Measurements from ENCODE around the gene SH3PXD2A.
A peak's percentile ranks its signal among the peaks of the same experiment; 100 is the strongest.

SH3PXD2A gene

GRCh38 chr10:103752680-103753248 lies 102.6 kb downstream of the SH3PXD2A start:
- no peak for FAIRE-seq
- TF ChIP-seq POU2F2 (IDR thresholded peaks at IDR 0.05; ENCODE audit: low read depth, low read length) (no peak), PAX5 (IDR thresholded peaks at IDR 0.05; ENCODE audit: insufficient read depth, low read length, severe bottlenecking) (no peak), POLR2A (IDR thresholded peaks at IDR 0.05; ENCODE audit: low read depth, low read length) (no peak), POLR2AphosphoS5 (IDR thresholded peaks at IDR 0.05; ENCODE audit: low read depth, low read length) (no peak), TAF1 (IDR thresholded peaks at IDR 0.05; ENCODE audit: low read depth, low read length) (no peak), SPI1 (IDR thresholded peaks at IDR 0.05; ENCODE audit: low read depth, low read length) (no peak)
- no peak for DNase-seq (ENCODE audit: insufficient read length, low spot score)

GRCh38 chr10:103751667-103752290 lies 103.6 kb downstream of the SH3PXD2A start:
- DNase-seq (ENCODE audit: insufficient read length, low spot score), result no peak
- TF ChIP-seq POU2F2 (IDR thresholded peaks at IDR 0.05; ENCODE audit: low read depth, low read length), result no peak
- TF ChIP-seq POLR2A (IDR thresholded peaks at IDR 0.05; ENCODE audit: low read depth, low read length), result no peak
- TF ChIP-seq PAX5 (IDR thresholded peaks at IDR 0.05; ENCODE audit: insufficient read depth, low read length, severe bottlenecking), result no peak
- TF ChIP-seq POLR2AphosphoS5 (IDR thresholded peaks at IDR 0.05; ENCODE audit: low read depth, low read length), result no peak
- TF ChIP-seq TAF1 (IDR thresholded peaks at IDR 0.05; ENCODE audit: low read depth, low read length), result no peak
- no peak for TF ChIP-seq SPI1 (IDR thresholded peaks at IDR 0.05; ENCODE audit: low read depth, low read length)
- no peak for FAIRE-seq

- FAIRE-seq, result no peak
- no peak for TF ChIP-seq POU2F2 (IDR thresholded peaks at IDR 0.05; ENCODE audit: low read depth, low read length)
- no peak for TF ChIP-seq SPI1 (IDR thresholded peaks at IDR 0.05; ENCODE audit: low read depth, low read length)
- TF ChIP-seq POLR2A (IDR thresholded peaks at IDR 0.05; ENCODE audit: low read depth, low read length), result no peak
- no peak for TF ChIP-seq POLR2AphosphoS5 (IDR thresholded peaks at IDR 0.05; ENCODE audit: low read depth, low read length)
- no peak for TF ChIP-seq PAX5 (IDR thresholded peaks at IDR 0.05; ENCODE audit: insufficient read depth, low read length, severe bottlenecking)
- TF ChIP-seq TAF1 (IDR thresholded peaks at IDR 0.05; ENCODE audit: low read depth, low read length), result no peak
- no peak for DNase-seq (ENCODE audit: insufficient read length, low spot score)
These were observed 104.5 kb downstream of the SH3PXD2A start for GRCh38 chr10:103750836-103751235.

- FAIRE-seq, result no peak
- no peak for DNase-seq (ENCODE audit: insufficient read length, low spot score)
- no peak for TF ChIP-seq POLR2AphosphoS5 (IDR thresholded peaks at IDR 0.05; ENCODE audit: low read depth, low read length)
- no peak for TF ChIP-seq SPI1 (IDR thresholded peaks at IDR 0.05; ENCODE audit: low read depth, low read length)
- TF ChIP-seq TAF1 (IDR thresholded peaks at IDR 0.05; ENCODE audit: low read depth, low read length), result no peak
- no peak for TF ChIP-seq POU2F2 (IDR thresholded peaks at IDR 0.05; ENCODE audit: low read depth, low read length)
- TF ChIP-seq POLR2A (IDR thresholded peaks at IDR 0.05; ENCODE audit: low read depth, low read length), result no peak
- TF ChIP-seq PAX5 (IDR thresholded peaks at IDR 0.05; ENCODE audit: insufficient read depth, low read length, severe bottlenecking), result no peak
These were observed 105.6 kb downstream of the SH3PXD2A start for GRCh38 chr10:103749779-103750178.

GRCh38 chr10:103748020-103748419 lies 107.4 kb downstream of the SH3PXD2A start:
- DNase-seq (ENCODE audit: insufficient read length, low spot score), result no peak
- FAIRE-seq, result no peak
- TF ChIP-seq POLR2AphosphoS5 (IDR thresholded peaks at IDR 0.05; ENCODE audit: low read depth, low read length), result no peak
- TF ChIP-seq SPI1 (IDR thresholded peaks at IDR 0.05; ENCODE audit: low read depth, low read length), result no peak
- no peak for TF ChIP-seq POU2F2 (IDR thresholded peaks at IDR 0.05; ENCODE audit: low read depth, low read length)
- no peak for TF ChIP-seq TAF1 (IDR thresholded peaks at IDR 0.05; ENCODE audit: low read depth, low read length)
- TF ChIP-seq POLR2A (IDR thresholded peaks at IDR 0.05; ENCODE audit: low read depth, low read length), result no peak
- no peak for TF ChIP-seq PAX5 (IDR thresholded peaks at IDR 0.05; ENCODE audit: insufficient read depth, low read length, severe bottlenecking)

GRCh38 chr10:103747193-103747865 lies 108.0 kb downstream of the SH3PXD2A start:
- DNase-seq (ENCODE audit: insufficient read length, low spot score), result no peak
- FAIRE-seq, result no peak
- no peak for TF ChIP-seq POLR2A (IDR thresholded peaks at IDR 0.05; ENCODE audit: low read depth, low read length)
- TF ChIP-seq PAX5 (IDR thresholded peaks at IDR 0.05; ENCODE audit: insufficient read depth, low read length, severe bottlenecking), result no peak
- no peak for TF ChIP-seq SPI1 (IDR thresholded peaks at IDR 0.05; ENCODE audit: low read depth, low read length)
- TF ChIP-seq POLR2AphosphoS5 (IDR thresholded peaks at IDR 0.05; ENCODE audit: low read depth, low read length), result no peak
- no peak for TF ChIP-seq TAF1 (IDR thresholded peaks at IDR 0.05; ENCODE audit: low read depth, low read length)
- TF ChIP-seq POU2F2 (IDR thresholded peaks at IDR 0.05; ENCODE audit: low read depth, low read length), result no peak

GRCh38 chr10:103746598-103746997 lies 108.8 kb downstream of the SH3PXD2A start:
- DNase-seq (ENCODE audit: insufficient read length, low spot score) (no peak), FAIRE-seq (no peak)
- no peak for TF ChIP-seq SPI1 (IDR thresholded peaks at IDR 0.05; ENCODE audit: low read depth, low read length)
- no peak for TF ChIP-seq POU2F2 (IDR thresholded peaks at IDR 0.05; ENCODE audit: low read depth, low read length)
- TF ChIP-seq TAF1 (IDR thresholded peaks at IDR 0.05; ENCODE audit: low read depth, low read length), result no peak
- TF ChIP-seq PAX5 (IDR thresholded peaks at IDR 0.05; ENCODE audit: insufficient read depth, low read length, severe bottlenecking), result no peak
- TF ChIP-seq POLR2A (IDR thresholded peaks at IDR 0.05; ENCODE audit: low read depth, low read length), result no peak
- TF ChIP-seq POLR2AphosphoS5 (IDR thresholded peaks at IDR 0.05; ENCODE audit: low read depth, low read length), result no peak

- DNase-seq (ENCODE audit: insufficient read length, low spot score) (no peak), FAIRE-seq (peak; percentile 79)
- TF ChIP-seq TAF1 (IDR thresholded peaks at IDR 0.05; ENCODE audit: low read depth, low read length) (no peak), POU2F2 (IDR thresholded peaks at IDR 0.05; ENCODE audit: low read depth, low read length) (no peak), POLR2A (IDR thresholded peaks at IDR 0.05; ENCODE audit: low read depth, low read length) (no peak), PAX5 (IDR thresholded peaks at IDR 0.05; ENCODE audit: insufficient read depth, low read length, severe bottlenecking) (no peak), SPI1 (IDR thresholded peaks at IDR 0.05; ENCODE audit: low read depth, low read length) (no peak), POLR2AphosphoS5 (IDR thresholded peaks at IDR 0.05; ENCODE audit: low read depth, low read length) (no peak)
These were observed 109.8 kb downstream of the SH3PXD2A start for GRCh38 chr10:103745341-103746247.

Data from GM12891 (cell line).